GM19468 (cell line): ENCODE data around the gene BTRC.

Experiments
- ATAC-seq: cut with Tn5 transposase; IDR thresholded peaks from one replicate; pipeline ENCODE4 v1.9.1; 2021; ENCODE audit warnings: mild to moderate bottlenecking, moderate library complexity, moderate number of reproducible peaks; ENCODE audit not compliant: unreplicated experiment; ENCODE audit errors: extremely low read depth

BTRC gene

DNA sequence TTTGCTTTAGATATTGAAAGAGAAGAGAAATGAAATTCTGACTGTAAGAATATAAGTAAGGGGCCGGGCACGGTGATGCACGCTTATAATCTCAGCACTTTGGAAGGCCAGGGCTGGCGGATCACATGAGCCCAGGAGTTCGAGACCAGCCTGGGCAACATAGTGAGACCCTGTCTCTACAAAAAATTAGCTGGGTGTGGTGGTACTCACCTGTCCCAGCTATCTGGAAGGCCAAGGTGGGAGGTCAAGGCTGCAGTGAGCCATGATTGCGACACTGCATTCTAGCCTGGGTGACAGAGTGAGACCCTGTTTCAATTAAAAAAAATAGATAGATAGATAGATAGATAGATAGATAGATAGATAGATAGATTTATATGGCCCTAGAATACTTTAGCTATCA, 82.3 kb downstream of the BTRC start:
- no peak for ATAC-seq

DNA sequence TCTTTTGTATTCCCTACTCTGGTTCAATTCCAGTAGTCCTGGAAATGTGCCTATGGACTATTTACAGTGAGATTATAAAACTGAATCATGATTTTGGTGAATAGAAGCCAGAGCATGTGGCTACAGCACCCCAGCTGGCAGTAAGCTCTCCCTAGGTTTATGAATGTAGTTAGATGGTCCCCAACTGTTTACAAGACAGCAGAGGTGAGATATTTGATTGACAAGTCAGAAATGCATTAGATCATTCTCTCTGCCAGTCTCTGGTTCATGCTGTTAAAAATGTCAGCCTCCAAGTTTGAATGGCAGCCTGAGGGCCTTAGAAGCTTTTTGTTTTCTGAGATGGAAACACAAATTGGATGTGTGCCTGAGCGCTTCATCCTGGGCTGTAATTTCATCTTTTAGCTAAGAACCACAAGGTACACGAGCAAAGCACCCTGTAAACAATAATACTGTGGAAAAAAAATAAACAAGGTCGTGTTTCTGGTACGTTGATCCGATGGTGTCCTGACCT, 85.0 kb downstream of the BTRC start:
- no peak for ATAC-seq

- ATAC-seq: no peak
These were observed 87.8 kb downstream of the BTRC start for GRCh38 chr10:101441541-101442455.

DNA sequence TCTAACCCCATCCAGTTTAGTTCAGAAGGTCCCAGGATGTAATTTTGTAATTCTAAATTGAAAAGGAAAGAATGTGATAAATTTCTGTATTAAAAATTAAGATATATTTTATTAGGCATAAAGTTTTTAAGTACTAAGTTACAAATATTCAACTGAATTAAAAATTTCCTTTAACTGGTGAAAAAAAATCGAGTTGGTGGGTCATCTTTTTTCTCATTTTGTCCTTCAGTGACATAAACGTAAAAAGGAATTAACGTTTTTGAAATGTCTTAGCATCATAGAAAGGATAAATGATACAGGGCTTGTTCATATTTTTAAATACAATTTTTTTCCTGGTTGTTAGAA, 88.5 kb downstream of the BTRC start:
- no peak for ATAC-seq

DNA sequence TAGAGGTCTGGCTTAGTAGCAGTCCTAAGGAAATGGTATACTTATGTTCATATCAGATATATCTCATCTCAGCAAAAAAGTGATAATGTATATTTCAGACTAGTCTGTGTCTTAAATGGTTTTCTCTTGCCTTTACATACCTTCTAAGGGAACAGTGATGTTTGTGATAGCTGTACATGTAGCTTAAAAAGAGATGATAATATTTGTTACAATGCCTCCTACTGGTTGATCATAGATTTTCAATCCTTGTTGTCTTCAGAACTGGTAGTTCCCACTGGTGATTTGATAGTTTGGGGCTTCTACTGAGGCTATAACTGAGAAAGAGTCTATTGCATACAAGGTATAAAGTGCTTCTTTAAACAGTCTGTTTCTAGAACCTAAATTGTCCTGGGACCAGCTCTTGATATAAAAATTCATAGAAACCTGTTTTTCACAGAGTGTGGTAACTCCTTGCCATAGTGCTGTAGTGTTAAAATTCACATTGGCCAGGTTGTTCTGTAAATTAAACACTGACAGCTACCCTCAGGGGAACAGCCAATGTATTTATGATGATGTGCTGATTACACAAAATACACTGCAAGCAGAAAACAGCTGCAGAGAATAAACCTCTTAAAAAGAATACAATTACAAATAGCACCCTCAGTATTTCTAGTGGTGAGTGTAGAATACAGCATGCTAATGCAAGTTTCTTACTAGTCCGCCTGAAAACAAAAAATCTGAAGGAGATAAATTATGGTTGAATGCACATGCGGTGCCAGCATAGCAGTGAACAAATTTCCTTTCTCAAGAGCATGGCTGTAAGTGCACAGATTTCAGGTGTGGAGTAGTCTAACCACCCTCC, 90.3 kb downstream of the BTRC start:
- ATAC-seq: no peak

DNA sequence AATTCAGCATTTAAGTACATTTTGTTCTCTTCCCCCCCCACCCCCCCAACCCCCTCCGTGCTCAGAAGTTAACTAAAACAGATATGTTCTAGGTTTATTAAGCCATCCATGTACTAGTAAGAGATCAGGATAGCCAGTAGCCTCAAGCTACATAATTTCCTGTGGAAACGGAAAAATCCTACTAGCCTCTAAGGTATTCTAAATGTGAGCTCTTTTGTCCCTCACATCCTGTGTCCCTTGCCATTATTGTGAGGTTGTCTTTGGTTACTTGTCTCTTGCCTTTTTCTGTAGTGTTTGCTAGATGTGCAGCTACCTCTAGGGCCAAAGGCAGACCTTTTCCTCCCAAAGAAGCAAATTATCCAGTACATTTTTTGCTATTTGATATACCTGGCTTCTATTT, 92.1 kb downstream of the BTRC start:
- no peak for ATAC-seq

DNA sequence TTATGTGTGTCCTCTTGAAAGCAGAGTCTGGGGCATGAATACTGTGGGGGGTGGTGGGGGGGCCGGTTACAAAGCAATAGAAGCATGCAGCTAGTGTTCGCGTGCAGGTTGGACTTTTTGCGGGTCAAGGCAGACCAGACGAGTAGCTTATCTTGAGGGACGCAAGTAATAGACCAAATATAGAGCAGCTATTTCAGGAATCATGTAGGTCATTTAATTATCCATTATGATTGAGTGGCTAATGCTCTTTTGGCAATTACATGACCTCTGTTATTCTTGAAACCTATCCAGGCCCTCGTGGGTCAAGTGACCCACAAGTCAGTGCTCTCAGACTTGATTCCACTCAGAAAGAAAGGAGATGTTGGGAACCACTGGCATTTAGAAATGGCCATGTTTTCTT, 93.0 kb downstream of the BTRC start:
- no peak for ATAC-seq

GRCh38 chr10:101447477-101447876, 93.5 kb downstream of the BTRC start:
- no peak for ATAC-seq

DNA sequence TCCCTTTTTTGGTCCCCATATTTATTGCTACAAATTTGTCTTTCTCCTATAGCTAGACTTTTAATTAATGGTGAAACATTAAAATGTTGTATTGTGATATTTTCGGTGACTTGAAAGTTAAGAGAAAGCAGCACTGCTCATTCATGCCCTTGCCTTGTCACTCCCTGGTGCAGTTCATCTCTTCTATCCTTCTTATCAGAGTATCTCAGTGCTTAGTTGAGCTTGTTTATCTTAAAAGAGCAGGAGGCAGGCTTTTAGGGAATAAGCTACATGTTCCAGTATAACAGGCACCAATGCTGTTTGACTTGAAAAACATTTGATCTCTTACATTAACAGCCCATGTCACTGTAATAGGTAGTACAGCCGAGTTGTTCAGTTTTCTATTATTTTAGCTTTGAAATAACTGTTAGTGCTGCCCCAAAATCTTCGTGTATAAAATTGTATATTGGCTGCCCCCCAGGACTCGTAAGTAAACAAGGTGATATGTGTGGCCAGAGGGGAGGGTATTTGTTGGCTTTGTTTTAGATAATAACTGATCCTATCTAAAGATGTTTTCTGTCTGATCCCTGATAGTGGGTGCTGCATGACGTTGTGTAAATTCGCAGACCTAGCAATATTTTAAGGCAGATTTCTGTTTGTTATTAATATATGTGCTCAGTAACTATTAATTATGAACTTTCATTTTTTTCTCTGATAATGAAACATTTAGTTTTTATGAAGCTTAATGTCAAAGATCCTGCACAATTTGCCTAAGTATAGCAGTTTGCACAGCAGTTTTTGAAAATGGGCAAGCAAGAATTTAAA, 96.5 kb downstream of the BTRC start:
- no peak for ATAC-seq

GRCh38 chr10:101451261-101451660, 97.3 kb downstream of the BTRC start:
- ATAC-seq: no peak

DNA sequence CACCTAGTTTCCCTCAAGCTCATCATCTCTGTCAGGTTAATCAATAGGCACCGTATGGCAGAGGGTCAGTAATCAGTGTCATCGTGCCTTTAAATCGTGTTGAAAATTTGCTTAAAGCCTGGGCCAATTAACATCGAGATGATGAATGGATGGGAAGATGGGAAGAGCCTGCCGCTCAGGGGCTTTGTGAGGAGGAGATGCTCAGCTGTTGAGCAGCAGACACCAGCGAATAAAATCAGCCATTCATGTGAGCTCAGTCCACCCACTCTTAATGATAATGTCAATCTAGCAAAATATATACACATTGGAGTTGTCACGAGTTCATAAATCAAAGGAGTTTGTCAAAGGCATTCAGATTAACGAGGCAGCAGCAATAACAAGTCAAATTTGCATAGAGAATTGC, 97.7 kb downstream of the BTRC start:
- ATAC-seq: no peak

DNA sequence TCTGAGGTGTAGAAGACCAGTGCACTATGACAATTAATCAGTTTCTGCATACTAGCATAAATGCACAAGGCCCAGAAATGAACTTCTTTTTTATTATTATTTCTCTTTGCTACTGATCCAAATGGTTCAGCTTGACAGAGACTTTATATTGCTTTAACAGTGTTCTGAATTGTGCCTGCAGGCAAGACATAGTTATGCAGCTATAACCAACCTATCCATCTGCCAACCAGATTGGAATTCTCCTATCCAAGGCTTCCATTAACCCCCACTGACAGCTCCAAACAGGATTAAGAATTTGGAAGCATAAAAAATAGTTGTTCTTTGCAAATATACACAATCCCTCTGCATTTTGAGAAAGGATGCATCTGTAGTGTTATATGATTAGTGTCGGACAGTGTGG, 98.2 kb downstream of the BTRC start:
- no peak for ATAC-seq

DNA sequence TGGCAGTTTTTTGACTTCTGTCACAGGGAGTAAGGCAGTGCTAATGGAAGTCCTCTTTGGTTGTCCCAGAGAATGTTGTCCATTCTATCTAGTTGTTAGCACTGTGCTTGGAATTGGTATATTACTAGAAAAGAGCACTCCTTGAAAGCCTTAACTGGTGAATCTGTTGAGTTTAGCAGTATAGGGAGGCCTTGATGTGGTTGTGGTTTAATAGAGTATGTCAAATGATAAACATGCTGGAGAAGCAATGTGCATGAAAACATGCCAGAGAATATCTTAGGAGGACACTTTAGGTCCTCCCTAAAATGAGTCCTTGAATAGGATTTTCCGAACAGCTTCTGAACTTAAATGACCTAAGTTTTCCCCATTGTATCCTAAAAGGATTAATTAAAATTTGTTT, 98.6 kb downstream of the BTRC start:
- ATAC-seq: no peak

DNA sequence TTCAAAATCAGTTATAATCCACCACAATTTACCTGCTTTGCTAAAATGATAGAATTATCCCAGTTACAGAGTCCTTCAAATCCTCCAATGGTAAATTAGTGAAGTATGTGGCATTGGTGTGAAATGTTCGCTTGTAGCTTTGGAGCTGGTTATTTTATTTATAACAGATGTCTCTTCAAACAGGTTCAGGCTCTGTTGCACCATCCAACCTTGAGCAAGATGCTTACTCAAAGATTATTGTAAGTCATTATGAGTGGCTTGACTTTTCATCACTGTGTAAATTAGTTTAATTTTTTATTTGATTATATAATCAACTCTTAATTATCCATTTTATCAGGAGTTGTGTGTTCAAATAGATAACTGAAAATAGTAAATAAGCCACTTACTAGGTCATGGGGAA, 99.4 kb downstream of the BTRC start:
- ATAC-seq: no peak

DNA sequence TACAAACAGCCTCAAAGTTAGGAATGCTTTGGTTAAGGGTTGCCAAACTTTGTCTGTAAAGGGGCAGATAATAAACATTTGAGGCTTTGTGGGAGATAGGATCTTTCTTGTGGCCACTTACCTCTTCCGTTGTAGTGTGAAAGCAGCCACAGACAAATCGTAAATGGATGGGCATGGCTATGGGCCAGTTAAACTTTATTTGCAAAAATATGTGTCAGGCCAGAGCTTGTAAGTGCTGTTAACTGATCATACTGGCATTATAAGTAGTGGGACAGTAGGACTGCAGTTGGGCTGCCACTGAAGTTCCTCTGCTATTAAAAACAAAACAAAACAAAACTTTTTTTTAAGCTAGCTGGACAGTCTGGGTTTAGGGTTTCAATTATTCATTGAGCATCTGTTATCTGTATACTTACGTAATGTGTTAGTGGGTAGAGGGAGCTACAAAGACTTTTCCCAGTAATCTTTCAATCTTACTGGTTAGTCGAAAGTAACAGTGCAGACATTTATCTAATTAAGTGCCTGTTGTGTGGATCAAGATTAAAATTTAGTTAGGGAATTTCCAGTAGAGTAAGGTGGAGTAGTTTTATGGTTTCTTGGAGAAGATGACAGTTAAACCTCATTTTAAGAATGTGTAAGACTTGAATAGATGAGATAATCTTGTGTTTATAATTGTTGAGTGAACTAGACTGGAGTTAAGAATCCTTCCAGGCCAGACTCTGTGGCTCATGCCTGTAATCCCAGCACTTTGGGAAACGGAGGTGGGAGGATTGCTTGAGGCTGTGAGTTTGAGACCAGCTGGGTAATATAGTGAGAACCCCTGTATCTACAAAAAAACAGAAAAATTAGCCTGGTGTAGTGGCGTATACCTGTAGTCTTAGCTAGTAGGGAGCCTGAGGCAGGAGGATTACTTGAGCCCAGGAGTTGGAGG, 100.1 kb downstream of the BTRC start:
- no peak for ATAC-seq

DNA sequence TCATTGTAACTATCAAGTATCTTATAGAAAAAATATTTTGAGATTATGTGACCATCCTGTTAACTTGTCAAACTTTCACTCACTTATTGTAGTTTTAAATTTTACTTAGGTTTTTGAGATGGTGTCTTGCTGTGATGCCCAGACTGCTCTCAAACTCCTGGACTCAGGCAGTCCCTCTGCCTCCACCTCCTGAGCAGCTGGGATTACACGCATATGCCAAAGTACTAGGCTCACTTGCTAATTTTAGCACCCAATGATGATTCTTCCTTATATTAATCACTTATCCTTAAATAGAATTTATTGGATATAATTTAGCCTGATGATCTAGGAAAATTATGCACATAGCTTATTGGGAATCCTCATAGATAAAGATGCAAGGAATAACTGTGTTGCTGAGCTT, 104.9 kb downstream of the BTRC start:
- ATAC-seq: no peak

- no peak for ATAC-seq
These were observed 110.1 kb downstream of the BTRC start for GRCh38 chr10:101464082-101464481.

DNA sequence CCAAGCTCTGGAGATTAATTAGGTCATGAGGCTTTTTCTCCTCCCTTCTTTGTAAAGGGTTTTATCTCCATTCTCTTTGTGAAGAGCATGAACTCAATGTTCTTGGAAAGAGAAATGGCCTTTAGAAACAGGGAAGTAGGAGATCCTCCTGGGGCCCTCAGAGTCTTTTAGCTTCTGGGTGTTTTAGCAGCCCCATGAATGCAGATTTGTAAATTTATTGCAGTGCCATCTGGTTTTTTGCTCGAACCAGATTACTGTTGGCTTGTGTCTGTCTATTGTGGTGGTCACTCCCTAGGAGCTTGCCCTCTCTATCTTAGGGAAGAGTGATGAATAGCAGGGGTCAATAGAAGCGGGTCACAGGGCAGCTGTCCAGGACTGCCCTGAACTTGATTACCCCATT, 110.6 kb downstream of the BTRC start:
- no peak for ATAC-seq
